Activated CD4-positive, alpha-beta T cell treated with anti-CD3 and anti-CD28 coated beads for 36 hours (primary cell): Measurements from ENCODE around the gene ADAMTS10. TPM values are rescaled to one million over a fixed set of nuclear protein-coding genes. Genes with fewer than 3 reads are reported as not detected.
"Not testable (repeated sequence)": the region's sequence is repeated elsewhere in the genome, so short reads cannot be mapped to it uniquely, and the experiment has no call there.

ENCODE experiments used
- ATAC-seq: fragments of 200-7000 bp; cut with Tn5 transposase; one replicate; pipeline ENCODE4 v1.10.0; 2021; ENCODE audit warnings: mild to moderate bottlenecking, moderate library complexity
- CTCF ChIA-PET: fragments of 350-600 bp; sonication (Branson Sonifier 250); formaldehyde crosslinking; loops from one replicate; lab custom pipeline; 2021; ENCODE audit warnings: antibody characterized with exemption; lab: Charles Lee
- POLR2A ChIA-PET: fragments of 350-600 bp; sonication (Branson Sonifier 250); formaldehyde crosslinking; loops from one replicate; lab custom pipeline; 2021; ENCODE audit warnings: antibody characterized with exemption, inconsistent platforms; lab: Charles Lee
- DNase-seq: peaks from one replicate; pipeline ENCODE4 v3.0.0-alpha.2; 2020
- H3K27ac Mint-ChIP-seq: one replicate; pipeline ENCODE4 v1.8.0; 2021; ENCODE audit warnings: mixed read lengths
- H3K27me3 Mint-ChIP-seq: one replicate; pipeline ENCODE4 v1.8.0; 2021; ENCODE audit warnings: mixed read lengths
- H3K36me3 Mint-ChIP-seq: one replicate; pipeline ENCODE4 v1.8.0; 2021; ENCODE audit warnings: low read depth, mixed read lengths
- H3K4me1 Mint-ChIP-seq: one replicate; pipeline ENCODE4 v1.8.0; 2021; ENCODE audit warnings: mixed read lengths
- H3K4me3 Mint-ChIP-seq: one replicate; pipeline ENCODE4 v1.8.0; 2021; ENCODE audit warnings: mild to moderate bottlenecking, moderate library complexity, mixed read lengths
- H3K9me3 Mint-ChIP-seq: one replicate; pipeline ENCODE4 v1.8.0; 2021; ENCODE audit warnings: low read depth, mixed read lengths
- intact Hi-C, 2 experiments: fragments of 100-400 bp; cut with DNase I in 1 of 2; cut with micrococcal nuclease in 1 of 2; formaldehyde crosslinking; loops; one replicate each; pipeline versions ENCODE4 v1.14.2 to v1.15.1; 2022 to 2024; cut with DNase I, micrococcal nuclease
- total RNA-seq, 2 experiments: library from RNA; stranded (reverse); gene quantifications; one replicate each; pipeline ENCODE4 v1.2.3, GENCODE V29; 2021

The ADAMTS10 gene
- total RNA-seq, 2 experiments from 2014 or later: 4.5 to 5.0 TPM

- H3K27ac Mint-ChIP-seq, CTCF ChIA-PET, POLR2A ChIA-PET, H3K27me3 Mint-ChIP-seq, H3K9me3 Mint-ChIP-seq, intact Hi-C loops, ATAC-seq, H3K36me3 Mint-ChIP-seq, H3K4me3 Mint-ChIP-seq, DNase-seq, H3K4me1 Mint-ChIP-seq: not testable (repeated sequence)
Observed at GRCh38 chr19:8622886-8623285, 12.4 kb upstream of the ADAMTS10 start.

- Mint-ChIP-seq H3K9me3 (no peaks in the 10 kb centered on the region), H3K27me3 (peaks cover 2% of the 10 kb centered on the region), H3K4me1 (peaks cover 8% of the 10 kb centered on the region), H3K36me3 (no peaks in the 10 kb centered on the region), H3K27ac (no peak overlapping the region), H3K4me3 (no peak overlapping the region)
- intact Hi-C loops: no loop called here
- POLR2A ChIA-PET: interaction anchor here (0.6 kb wide), 1 partner anchor 22 kb away, joined by 4 read pairs; no protein-coding TSS in a partner anchor
- no peak for ATAC-seq
- CTCF ChIA-PET: no interaction called here
- no peak for DNase-seq
Observed at GRCh38 chr19:8618751-8619150, 8.2 kb upstream of the ADAMTS10 start.

GRCh38 chr19:8617984-8618383 lies 7.5 kb upstream of the ADAMTS10 start:
- DNase-seq (no peak), ATAC-seq (no peak)
- Mint-ChIP-seq H3K9me3 (no peaks in the 10 kb centered on the region), H3K27ac (no peak overlapping the region), H3K4me1 (peaks cover 8% of the 10 kb centered on the region), H3K36me3 (no peaks in the 10 kb centered on the region), H3K27me3 (peaks cover 2% of the 10 kb centered on the region), H3K4me3 (no peak overlapping the region)
- POLR2A ChIA-PET: no interaction called here
- intact Hi-C loops: loop anchor here in 1 of 2 experiments (2.0 kb wide), 1 partner anchor 37 kb away; no protein-coding TSS in a partner anchor
- CTCF ChIA-PET: no interaction called here

- H3K36me3 Mint-ChIP-seq, H3K9me3 Mint-ChIP-seq, DNase-seq, H3K27me3 Mint-ChIP-seq, ATAC-seq, POLR2A ChIA-PET, H3K27ac Mint-ChIP-seq, H3K4me3 Mint-ChIP-seq: not testable (repeated sequence)
- CTCF ChIA-PET: interaction anchor here (1.5 to 6.5 kb wide), 3 partner anchors 24 to 37 kb away, joined by 3 to 49 read pairs (median 6); no protein-coding TSS in a partner anchor
- intact Hi-C loops: loop anchor here in 1 of 2 experiments (2.0 kb wide), 1 partner anchor 37 kb away; no protein-coding TSS in a partner anchor
- H3K4me1 Mint-ChIP-seq: peaks cover 12% of the 10 kb centered on the region
Observed at GRCh38 chr19:8617325-8617724, 6.8 kb upstream of the ADAMTS10 start.

- Mint-ChIP-seq H3K36me3 (no peaks in the 10 kb centered on the region), H3K27ac (no peak overlapping the region), H3K4me1 (peaks cover 16% of the 10 kb centered on the region), H3K9me3 (no peaks in the 10 kb centered on the region), H3K27me3 (peaks cover 2% of the 10 kb centered on the region), H3K4me3 (no peak overlapping the region)
- no peak for ATAC-seq
- no peak for DNase-seq
- ChIA-PET POLR2A (no interaction called here), CTCF (interaction anchor here (0.6 to 6.5 kb wide), 4 partner anchors 22 to 37 kb away, joined by 3 to 49 read pairs (median 5); no protein-coding TSS in a partner anchor)
- intact Hi-C loops: loop anchor here in 1 of 2 experiments (2.0 kb wide), 1 partner anchor 36 kb away; no protein-coding TSS in a partner anchor
Observed at GRCh38 chr19:8616861-8617260, 6.3 kb upstream of the ADAMTS10 start.

GRCh38 chr19:8615813-8616596 lies 5.5 kb upstream of the ADAMTS10 start:
- Mint-ChIP-seq H3K27me3 (peaks cover 2% of the 10 kb centered on the region), H3K9me3 (no peaks in the 10 kb centered on the region), H3K36me3 (no peaks in the 10 kb centered on the region), H3K27ac (no peak overlapping the region), H3K4me3 (no peak overlapping the region), H3K4me1 (peaks cover 16% of the 10 kb centered on the region)
- peak; percentile 83 for DNase-seq
- ATAC-seq: peak; percentile 45
- ChIA-PET CTCF (interaction anchor here (0.6 to 6.5 kb wide), 9 partner anchors 22 to 83 kb away, joined by 3 to 49 read pairs (median 4); partner anchors contain the start of gene ACTL9), POLR2A (no interaction called here)
- intact Hi-C loops: loop anchor here in 1 of 2 experiments (2.0 kb wide), 1 partner anchor 35 kb away; no protein-coding TSS in a partner anchor

GRCh38 chr19:8615024-8615423 lies 4.5 kb upstream of the ADAMTS10 start:
- intact Hi-C loops: no loop called here
- H3K9me3 Mint-ChIP-seq: no peaks in the 10 kb centered on the region
- H3K27ac Mint-ChIP-seq: no peak overlapping the region
- no peak overlapping the region for H3K4me3 Mint-ChIP-seq
- DNase-seq: no peak
- H3K36me3 Mint-ChIP-seq: no peaks in the 10 kb centered on the region
- ChIA-PET CTCF (interaction anchor here (1.0 to 6.5 kb wide), 5 partner anchors 21 to 40 kb away, joined by 4 to 49 read pairs (median 6); no protein-coding TSS in a partner anchor), POLR2A (no interaction called here)
- no peak for ATAC-seq
- peaks cover 19% of the 10 kb centered on the region for H3K4me1 Mint-ChIP-seq
- peaks cover 4% of the 10 kb centered on the region for H3K27me3 Mint-ChIP-seq

- peaks cover 7% of the 10 kb centered on the region for H3K27me3 Mint-ChIP-seq
- DNase-seq (no peak), ATAC-seq (no peak)
- CTCF ChIA-PET: interaction anchor here (6.5 kb wide), 1 partner anchor 34 kb away, joined by 49 read pairs; no protein-coding TSS in a partner anchor
- no peaks in the 10 kb centered on the region for H3K36me3 Mint-ChIP-seq
- no peaks in the 10 kb centered on the region for H3K9me3 Mint-ChIP-seq
- H3K4me3 Mint-ChIP-seq: no peak overlapping the region
- peaks cover 24% of the 10 kb centered on the region for H3K4me1 Mint-ChIP-seq
- POLR2A ChIA-PET: no interaction called here
- no peak overlapping the region for H3K27ac Mint-ChIP-seq
- intact Hi-C loops: no loop called here
Observed at GRCh38 chr19:8614455-8614854, 3.9 kb upstream of the ADAMTS10 start.

- no peak overlapping the region for H3K27ac Mint-ChIP-seq
- no peak overlapping the region for H3K4me3 Mint-ChIP-seq
- peaks cover 28% of the 10 kb centered on the region for H3K4me1 Mint-ChIP-seq
- CTCF ChIA-PET: interaction anchor here (0.6 to 6.5 kb wide), 3 partner anchors 29 to 43 kb away, joined by 3 to 49 read pairs (median 3); no protein-coding TSS in a partner anchor
- H3K27me3 Mint-ChIP-seq: peaks cover 7% of the 10 kb centered on the region
- no peaks in the 10 kb centered on the region for H3K36me3 Mint-ChIP-seq
- DNase-seq (no peak), ATAC-seq (no peak)
- intact Hi-C loops: no loop called here
- no peaks in the 10 kb centered on the region for H3K9me3 Mint-ChIP-seq
- POLR2A ChIA-PET: interaction anchor here (0.6 kb wide), 1 partner anchor 384 kb away, joined by 5 read pairs; no protein-coding TSS in a partner anchor
Observed at GRCh38 chr19:8612807-8613171, 2.3 kb upstream of the ADAMTS10 start.

GRCh38 chr19:8611877-8612806 lies 1.6 kb upstream of the ADAMTS10 start:
- Mint-ChIP-seq H3K4me3 (peak overlapping the region; percentile 41), H3K27ac (no peak overlapping the region), H3K9me3 (no peaks in the 10 kb centered on the region), H3K4me1 (peaks cover 28% of the 10 kb centered on the region), H3K27me3 (peaks cover 7% of the 10 kb centered on the region), H3K36me3 (no peaks in the 10 kb centered on the region)
- CTCF ChIA-PET: interaction anchor here (0.6 to 6.5 kb wide), 2 partner anchors 32 to 43 kb away, joined by 3 to 49 read pairs; no protein-coding TSS in a partner anchor
- intact Hi-C loops: no loop called here
- DNase-seq (no peak), ATAC-seq (no peak)
- POLR2A ChIA-PET: interaction anchor here (0.6 kb wide), 1 partner anchor 383 kb away, joined by 5 read pairs; no protein-coding TSS in a partner anchor
